Measurements from ENCODE around the gene IMMT.
"Not testable (repeated sequence)": the region's sequence is repeated elsewhere in the genome, so short reads cannot be mapped to it uniquely, and the experiment has no call there.

IMMT gene

GRCh38 chr2:86195055-86195807 is at the start of gene IMMT:
Gene IMMT (minus strand): TSS chr2:86195462. CDS start chr2:86195382, 80 bp downstream.
- DNase-seq: peak; percentile 94

GRCh38 chr2:86244781-86245180 is 49.5 kb upstream of the IMMT start:
- DNase-seq: not testable (repeated sequence)

- no peak for DNase-seq
Measured at GRCh38 chr2:86243950-86244733, 48.9 kb upstream of the IMMT start.

- no peak for DNase-seq
Measured at GRCh38 chr2:86243272-86243671, 48.0 kb upstream of the IMMT start.

- no peak for DNase-seq
Measured at GRCh38 chr2:86241611-86242010, 46.3 kb upstream of the IMMT start.

GRCh38 chr2:86240251-86240650 is 45.0 kb upstream of the IMMT start:
- no peak for DNase-seq

- DNase-seq: no peak
Measured at GRCh38 chr2:86239745-86240144, 44.5 kb upstream of the IMMT start.

GRCh38 chr2:86239326-86239725 is 44.1 kb upstream of the IMMT start:
- DNase-seq: no peak

GRCh38 chr2:86238354-86238753 is 43.1 kb upstream of the IMMT start:
- no peak for DNase-seq

- no peak for DNase-seq
Measured at GRCh38 chr2:86237172-86237571, 41.9 kb upstream of the IMMT start.

- no peak for DNase-seq
Measured at GRCh38 chr2:86235196-86235980, 40.1 kb upstream of the IMMT start.

- no peak for DNase-seq
Measured at GRCh38 chr2:86234563-86235131, 39.4 kb upstream of the IMMT start.

- DNase-seq: no peak
Measured at GRCh38 chr2:86233436-86233835, 38.2 kb upstream of the IMMT start.

GRCh38 chr2:86232910-86233309 is 37.6 kb upstream of the IMMT start:
- DNase-seq: no peak

GRCh38 chr2:86232373-86232784 is 37.1 kb upstream of the IMMT start:
- DNase-seq: no peak

GRCh38 chr2:86231680-86232372 is 36.6 kb upstream of the IMMT start:
- no peak for DNase-seq

GRCh38 chr2:86230961-86231360 is 35.7 kb upstream of the IMMT start:
- DNase-seq: no peak

- no peak for DNase-seq
Measured at GRCh38 chr2:86229221-86229620, 34.0 kb upstream of the IMMT start.

GRCh38 chr2:86228574-86228973 is 33.3 kb upstream of the IMMT start:
- not testable (repeated sequence) for DNase-seq

GRCh38 chr2:86227685-86228084 is 32.4 kb upstream of the IMMT start:
- DNase-seq: no peak

GRCh38 chr2:86226636-86227520 is 31.6 kb upstream of the IMMT start:
- DNase-seq: no peak
